ENCODE results near the gene RUNDC3A. TPM values are rescaled to one million over a fixed set of nuclear protein-coding genes. Genes with fewer than 3 reads are reported as not detected.

The RUNDC3A gene
- total and polyA plus RNA-seq, 2 of the 8 experiments (the other 6 are each of a cell fraction or from before 2014, with no cell fraction given), result 6.4 to 13.8 TPM

GRCh38 chr17:44345454-44346026, 37.1 kb downstream of the RUNDC3A start (continued):
- TF ChIP-seq CTCF (IDR thresholded peaks at IDR 0.05; ENCODE audit: control extremely low read depth in 1 of 3, insufficient read depth in 1 of 3, low read depth in 1 of 3, low read length in 3 of 3) (peak; percentile 74 to 87 (median 84)), BCL11A (IDR thresholded peaks at IDR 0.05; ENCODE audit: low read depth in 2 of 2, low read length in 2 of 2) (no peak)
